NCI-H1105 (cell line): ENCODE measurements around the gene GDF7.
"Not testable (repeated sequence)": the region's sequence is repeated elsewhere in the genome, so short reads cannot be mapped to it uniquely, and the experiment has no call there.

Experiments used
- DNase-seq: peaks from one replicate; lab custom pipeline; 2025; lab: John Stamatoyannopoulos, UW

The GDF7 gene

GRCh38 chr2:20698916-20699613, 32.1 kb downstream of the GDF7 start:
- DNase-seq = no peak

- no peak for DNase-seq
Measured at GRCh38 chr2:20702563-20702962, 35.6 kb downstream of the GDF7 start.

GRCh38 chr2:20704886-20705285, 37.9 kb downstream of the GDF7 start:
- no peak for DNase-seq

DNA sequence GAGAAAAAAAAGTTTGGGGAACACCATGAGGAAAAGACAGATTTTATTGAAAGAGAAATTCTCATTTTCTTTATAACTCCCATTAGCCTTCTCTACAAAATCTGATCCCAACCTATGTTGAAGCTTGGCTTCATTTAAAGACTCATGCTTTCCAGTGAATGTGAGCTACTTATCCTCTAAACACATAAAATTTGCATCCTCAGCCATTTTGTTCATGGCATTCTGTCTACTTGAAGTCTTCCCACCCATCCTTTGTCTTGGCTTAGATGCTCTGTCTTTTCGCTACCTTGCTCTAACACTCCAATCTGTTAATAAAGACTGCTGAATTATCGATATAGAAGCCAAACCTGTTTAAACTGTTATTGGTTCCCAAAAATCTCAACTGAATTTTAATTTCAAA, 39.3 kb downstream of the GDF7 start:
- DNase-seq = no peak

DNA sequence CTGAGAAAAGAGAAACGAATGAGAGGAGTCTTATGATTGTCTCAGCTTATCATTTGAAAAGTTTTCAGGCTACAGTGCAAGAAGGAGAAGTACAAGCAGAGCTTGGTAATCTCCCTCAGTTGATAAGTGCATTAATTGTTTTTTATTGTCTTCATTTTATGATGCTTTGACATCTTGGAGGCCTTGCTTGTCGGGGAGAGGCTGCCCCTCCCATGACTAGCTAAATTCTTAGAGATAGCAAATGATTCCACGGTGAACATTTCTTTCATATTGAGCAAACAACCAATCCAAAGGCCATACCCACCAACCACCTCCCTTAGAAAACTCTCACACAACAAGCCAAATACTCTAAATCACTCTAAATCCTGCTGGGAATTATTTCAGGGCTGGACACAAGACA, 39.8 kb downstream of the GDF7 start:
- DNase-seq = no peak

DNA sequence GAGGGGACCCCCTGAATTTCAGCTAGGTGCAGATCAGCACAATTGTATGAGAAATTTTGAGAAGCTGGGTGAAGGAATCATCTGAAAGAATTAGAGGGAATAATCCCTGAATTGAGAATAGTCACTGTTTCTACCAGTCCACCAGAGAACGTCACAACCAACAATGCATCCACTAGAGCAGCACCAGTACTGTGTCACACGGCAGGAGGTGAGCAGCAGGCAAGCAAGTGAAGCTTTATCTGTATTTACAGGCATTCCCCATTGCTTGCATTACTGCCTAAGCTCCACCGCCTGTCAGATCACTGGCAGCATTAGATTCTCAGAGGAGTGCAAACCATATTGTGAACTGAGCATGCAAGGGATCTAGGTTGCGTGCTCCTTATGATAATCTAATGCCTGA, 40.7 kb downstream of the GDF7 start:
- DNase-seq = no peak

GRCh38 chr2:20711641-20712040, 44.7 kb downstream of the GDF7 start:
- not testable (repeated sequence) for DNase-seq

GRCh38 chr2:20713585-20713984, 46.6 kb downstream of the GDF7 start:
- not testable (repeated sequence) for DNase-seq

- DNase-seq = not testable (repeated sequence)
Measured at GRCh38 chr2:20714412-20714811, 47.5 kb downstream of the GDF7 start.

DNA sequence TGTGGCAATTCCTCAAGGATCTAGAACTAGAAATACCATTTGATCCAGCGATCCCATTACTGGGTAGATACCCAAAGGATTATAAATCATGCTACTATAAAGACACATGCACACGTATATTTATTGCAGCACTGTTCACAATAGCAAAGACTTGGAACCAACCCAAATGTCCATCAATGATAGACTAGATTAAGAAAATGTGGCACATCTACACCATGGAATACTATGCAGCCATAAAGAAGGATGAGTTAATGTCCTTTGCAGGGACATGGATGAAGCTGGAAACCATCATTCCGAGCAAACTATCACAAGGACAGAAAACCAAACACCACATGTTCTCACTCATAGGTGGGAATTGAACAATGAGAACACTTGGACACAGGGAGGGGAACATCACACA, 49.2 kb downstream of the GDF7 start:
- DNase-seq = not testable (repeated sequence)

DNA sequence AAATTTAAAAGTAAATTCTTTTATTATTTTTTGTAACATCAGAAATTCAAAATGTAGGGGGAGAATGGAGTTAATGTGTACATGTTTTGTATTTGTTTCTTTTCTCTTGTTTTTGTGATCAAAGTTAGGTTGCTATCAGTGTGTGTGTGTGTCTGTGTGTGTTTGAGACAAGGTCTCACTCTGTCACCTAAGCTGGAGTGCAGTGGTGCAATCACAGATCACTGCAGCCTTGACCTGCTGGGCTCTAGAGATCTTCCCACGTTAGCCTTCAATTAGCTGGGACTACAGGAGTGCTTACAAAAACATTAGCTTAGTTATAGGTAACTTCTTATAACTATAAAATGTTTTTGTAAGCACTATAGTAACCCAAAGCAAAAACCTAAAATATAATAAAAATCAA, 50.7 kb downstream of the GDF7 start:
- no peak for DNase-seq

- DNase-seq = no peak
Measured at GRCh38 chr2:20722592-20723240, 55.8 kb downstream of the GDF7 start.

DNA sequence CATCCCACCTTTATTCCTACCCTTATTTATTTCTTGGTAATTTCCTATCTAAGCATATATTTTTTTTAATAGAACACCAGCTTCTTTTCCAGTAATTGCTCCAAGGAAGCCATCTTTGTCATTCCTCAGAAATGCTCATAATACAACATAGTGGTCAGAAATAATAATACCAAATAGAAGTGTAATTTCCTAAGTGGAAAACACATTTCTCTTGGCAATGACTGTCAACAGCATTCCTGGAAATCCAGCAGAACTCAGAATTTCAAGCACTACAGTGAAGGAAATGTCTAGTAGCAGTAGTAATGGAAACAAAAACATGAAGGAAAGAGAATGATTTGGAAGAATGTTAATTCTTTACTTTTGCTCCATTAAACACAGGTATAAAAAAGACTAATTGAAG, 56.6 kb downstream of the GDF7 start:
- DNase-seq = no peak

DNA sequence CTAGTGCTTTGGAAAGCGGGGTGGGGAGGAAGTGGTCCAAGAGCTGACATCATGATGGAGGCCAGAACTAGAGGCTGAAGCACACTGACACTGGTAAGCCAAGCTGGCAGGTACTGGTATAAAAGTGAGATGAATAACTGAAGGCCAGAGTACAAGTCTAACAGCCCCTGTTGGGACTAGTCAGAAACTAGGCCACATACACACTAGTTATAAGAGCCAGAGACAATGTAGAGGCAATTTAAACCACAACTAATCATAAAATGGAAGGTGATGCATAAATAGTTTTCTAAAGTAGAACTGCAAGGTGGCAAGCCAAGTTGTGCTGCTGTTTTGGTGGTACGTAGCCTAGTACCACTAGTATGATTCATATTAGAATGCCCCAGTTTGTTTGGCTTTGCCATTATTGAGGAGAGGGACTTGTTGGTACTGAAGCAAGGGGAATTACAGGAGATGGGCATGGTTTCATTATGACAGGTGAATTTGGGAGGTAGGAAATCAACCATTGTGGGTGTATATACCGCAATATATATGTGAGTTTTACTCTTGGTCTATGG, 57.6 kb downstream of the GDF7 start:
- no peak for DNase-seq

DNA sequence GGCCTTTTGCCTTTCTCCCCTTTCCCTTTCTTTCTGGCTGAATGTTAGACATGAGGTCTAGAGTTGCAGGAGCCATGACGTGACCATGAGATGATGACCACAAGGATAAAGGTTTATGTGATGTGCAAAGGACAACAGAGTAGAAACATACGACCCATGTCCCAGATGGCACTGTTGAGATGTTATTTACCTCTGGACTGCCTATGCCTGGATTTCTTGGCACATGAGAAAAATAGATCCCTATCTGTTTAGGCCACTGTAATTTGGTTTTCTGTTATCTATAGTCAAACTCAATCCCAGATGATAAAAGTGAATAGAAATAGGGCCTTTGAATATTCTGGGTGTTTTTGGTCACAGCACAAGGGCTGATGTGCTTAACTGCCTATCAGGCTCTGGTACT, 58.8 kb downstream of the GDF7 start:
- no peak for DNase-seq

GRCh38 chr2:20726913-20727312, 60.0 kb downstream of the GDF7 start:
- DNase-seq = no peak

DNA sequence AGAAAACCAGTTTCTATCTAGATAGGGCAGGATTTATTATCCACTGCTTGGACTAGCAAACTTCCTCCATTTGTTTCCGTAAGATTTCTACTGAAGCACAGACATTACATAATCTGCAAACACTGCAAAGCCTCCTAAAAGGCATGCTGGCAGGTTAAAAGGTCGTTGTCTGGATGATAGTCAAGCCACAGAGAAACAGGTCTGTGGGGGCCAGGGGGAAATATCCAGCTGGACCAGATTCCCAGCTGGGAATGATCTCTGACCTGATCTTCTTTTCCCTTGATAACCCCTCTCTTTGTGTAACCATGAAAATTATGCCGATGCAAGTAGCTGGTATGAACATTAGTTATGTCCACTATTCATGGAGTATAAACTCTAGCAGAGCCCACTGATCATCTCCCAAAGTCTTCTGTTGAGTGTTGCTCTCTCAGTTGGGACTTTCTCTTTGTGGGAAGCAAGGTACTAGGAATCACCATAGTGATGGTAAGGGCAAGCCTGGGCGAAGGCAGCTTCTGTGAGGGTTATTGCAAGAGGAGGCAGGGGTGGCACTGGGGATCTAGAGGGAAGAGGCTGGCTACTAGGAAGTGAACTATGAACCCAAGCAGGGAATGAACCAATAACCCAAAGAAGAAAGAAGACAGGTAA, 61.3 kb downstream of the GDF7 start:
- no peak for DNase-seq
